ENCODE measurements around the gene BCL11B.
"Not testable (repeated sequence)": the region's sequence is repeated elsewhere in the genome, so short reads cannot be mapped to it uniquely, and the experiment has no call there.

Gene BCL11B

GRCh38 chr14:99232714-99233214 is 39.2 kb downstream of the BCL11B start:
- TF ChIP-seq CTCF (IDR thresholded peaks at IDR 0.05; ENCODE audit: control extremely low read depth, extremely low read depth, low read depth, missing control alignments) = no peak
- ChIA-PET POLR2A (no interaction called here), CTCF (no interaction called here)
- no peak for DNase-seq (ENCODE audit: extremely low spot score)

- TF ChIP-seq CTCF (IDR thresholded peaks at IDR 0.05; ENCODE audit: control extremely low read depth, extremely low read depth, low read depth, missing control alignments) = no peak
- DNase-seq (ENCODE audit: extremely low spot score) = no peak
- ChIA-PET POLR2A (no interaction called here), CTCF (no interaction called here)
Measured at GRCh38 chr14:99231850-99232713, 39.9 kb downstream of the BCL11B start.

- ChIA-PET CTCF (no interaction called here), POLR2A (no interaction called here)
Measured at GRCh38 chr14:99231161-99231849, 40.7 kb downstream of the BCL11B start.

GRCh38 chr14:99230208-99231151 is 41.5 kb downstream of the BCL11B start:
- DNase-seq (ENCODE audit: extremely low spot score) = no peak
- POLR2A ChIA-PET = no interaction called here
- no peak for TF ChIP-seq CTCF (IDR thresholded peaks at IDR 0.05; ENCODE audit: control extremely low read depth, extremely low read depth, low read depth, missing control alignments)
- CTCF ChIA-PET = no interaction called here

More at GRCh38 chr14:99231161-99231849, 40.7 kb downstream of the BCL11B start:
- no peak for DNase-seq (ENCODE audit: extremely low spot score)
- no peak for TF ChIP-seq CTCF (IDR thresholded peaks at IDR 0.05; ENCODE audit: control extremely low read depth, extremely low read depth, low read depth, missing control alignments)

GRCh38 chr14:99229654-99230207 is 42.3 kb downstream of the BCL11B start:
- POLR2A ChIA-PET = no interaction called here
- DNase-seq (ENCODE audit: extremely low spot score) = no peak
- CTCF ChIA-PET = no interaction called here
- TF ChIP-seq CTCF (IDR thresholded peaks at IDR 0.05; ENCODE audit: control extremely low read depth, extremely low read depth, low read depth, missing control alignments) = no peak

GRCh38 chr14:99228760-99229159 is 43.2 kb downstream of the BCL11B start:
- CTCF ChIA-PET, POLR2A ChIA-PET: not testable (repeated sequence)

More at GRCh38 chr14:99228760-99229159, 43.2 kb downstream of the BCL11B start:
- not testable (repeated sequence) for DNase-seq (ENCODE audit: extremely low spot score)

Data from GM10248 (cell line).